ENCODE measurements around the gene CSRP3.
"Not testable (repeated sequence)": the region's sequence is repeated elsewhere in the genome, so short reads cannot be mapped to it uniquely, and the experiment has no call there.

Gene CSRP3

GRCh38 chr11:19187114-19187832 is 14.5 kb downstream of the CSRP3 start:
- DNase-seq = no peak

GRCh38 chr11:19185516-19186052 is 16.2 kb downstream of the CSRP3 start:
- no peak for DNase-seq

- DNase-seq = no peak
Measured at GRCh38 chr11:19185036-19185435, 16.7 kb downstream of the CSRP3 start.

GRCh38 chr11:19183646-19184045 is 18.1 kb downstream of the CSRP3 start:
- DNase-seq = no peak

GRCh38 chr11:19181531-19182261 is 20.1 kb downstream of the CSRP3 start:
- DNase-seq = no peak

- DNase-seq = no peak
Measured at GRCh38 chr11:19176629-19177186, 25.1 kb downstream of the CSRP3 start.

GRCh38 chr11:19173964-19174638 is 27.7 kb downstream of the CSRP3 start:
- DNase-seq = no peak

GRCh38 chr11:19173004-19173689 is 28.6 kb downstream of the CSRP3 start:
- no peak for DNase-seq

GRCh38 chr11:19168090-19168489 is 33.7 kb downstream of the CSRP3 start:
- no peak for DNase-seq

GRCh38 chr11:19164881-19165280 is 36.9 kb downstream of the CSRP3 start:
- no peak for DNase-seq

GRCh38 chr11:19164230-19164855 is 37.4 kb downstream of the CSRP3 start:
- no peak for DNase-seq

- no peak for DNase-seq
Measured at GRCh38 chr11:19163617-19164016, 38.2 kb downstream of the CSRP3 start.

- DNase-seq = no peak
Measured at GRCh38 chr11:19162951-19163505, 38.8 kb downstream of the CSRP3 start.

GRCh38 chr11:19161651-19162050 is 40.1 kb downstream of the CSRP3 start:
- DNase-seq = no peak

GRCh38 chr11:19160847-19161246 is 40.9 kb downstream of the CSRP3 start:
- no peak for DNase-seq

- DNase-seq = no peak
Measured at GRCh38 chr11:19156892-19157291, 44.9 kb downstream of the CSRP3 start.

GRCh38 chr11:19145319-19145718 is 56.5 kb downstream of the CSRP3 start:
- DNase-seq = no peak

GRCh38 chr11:19136884-19137283 is 64.9 kb downstream of the CSRP3 start:
- not testable (repeated sequence) for DNase-seq

GRCh38 chr11:19134004-19134403 is 67.8 kb downstream of the CSRP3 start:
- no peak for DNase-seq
